Keratinocyte (primary cell): Measurements from ENCODE around the gene PDIA6.

Source experiments
- CTCF ChIP-seq, 3 experiments: IDR thresholded peaks in 1 of 3; conservative IDR thresholded peaks in 1 of 3; optimal IDR thresholded peaks in 1 of 3; 2 replicates in 2 of 3; 3 replicates in 1 of 3; pipeline versions ENCODE3 to v1.5.1; 2011; ENCODE audit warnings: low read length in 3 of 3, mild to moderate bottlenecking in 3 of 3, moderate library complexity in 2 of 3, control low read depth in 1 of 3, inconsistent platforms in 1 of 3; ENCODE audit not compliant: insufficient read depth in 2 of 3; ENCODE audit errors: extremely low read depth in 1 of 3
- EZH2 ChIP-seq: IDR thresholded peaks from one replicate; pipeline ENCODE4 v1.6.1; 2012; ENCODE audit warnings: inconsistent platforms, mild to moderate bottlenecking, low read length, moderate library complexity

GRCh38 chr2:10772201-10772867 is 40.3 kb downstream of the PDIA6 start:
- TF ChIP-seq CTCF (optimal IDR thresholded peaks at IDR 0.05 in 1 of 3, IDR thresholded peaks at IDR 0.05 in 1 of 3, conservative IDR thresholded peaks at IDR 0.05 in 1 of 3; ENCODE audit: extremely low read depth in 1 of 3, insufficient read depth in 2 of 3, low read length in 3 of 3): no peak
- no peak for TF ChIP-seq EZH2
